GM19043 (cell line): ENCODE results near the gene ALDH6A1.

ENCODE experiments used
- ATAC-seq: cut with Tn5 transposase; IDR thresholded peaks from one replicate; pipeline ENCODE4 v1.9.1; 2021; ENCODE audit warnings: low read depth; ENCODE audit not compliant: unreplicated experiment

Gene ALDH6A1

GRCh38 chr14:74062809-74063150, 21.5 kb downstream of the ALDH6A1 start:
- ATAC-seq: no peak

- ATAC-seq: no peak
These were observed 34.3 kb downstream of the ALDH6A1 start for GRCh38 chr14:74049876-74050495.

- no peak for ATAC-seq
These were observed 36.0 kb downstream of the ALDH6A1 start for GRCh38 chr14:74048281-74048680.

- ATAC-seq: no peak
These were observed 38.7 kb downstream of the ALDH6A1 start for GRCh38 chr14:74045522-74045921.

- no peak for ATAC-seq
These were observed 42.0 kb downstream of the ALDH6A1 start for GRCh38 chr14:74042296-74042695.

GRCh38 chr14:74038020-74038859, 46.0 kb downstream of the ALDH6A1 start:
- no peak for ATAC-seq

GRCh38 chr14:74035556-74035955, 48.7 kb downstream of the ALDH6A1 start:
- no peak for ATAC-seq

- ATAC-seq: no peak
These were observed 49.7 kb downstream of the ALDH6A1 start for GRCh38 chr14:74034572-74034971.

GRCh38 chr14:74029136-74029535, 55.1 kb downstream of the ALDH6A1 start:
- no peak for ATAC-seq

- no peak for ATAC-seq
These were observed 61.9 kb downstream of the ALDH6A1 start for GRCh38 chr14:74022346-74022745.

GRCh38 chr14:74019408-74020137, 64.7 kb downstream of the ALDH6A1 start:
- ATAC-seq: no peak

- peak; percentile 85 for ATAC-seq
These were observed 65.5 kb downstream of the ALDH6A1 start, which contains the start of the genes BBOF1 and ENTPD5 for GRCh38 chr14:74018586-74019407. TSS of gene BBOF1 (plus strand) at chr14:74019349. CDS start at chr14:74019479, 130 bp downstream. TSS of gene ENTPD5 (minus strand) at chr14:74019288. CDS start at chr14:73988102, 31,186 bp downstream.

GRCh38 chr14:74018174-74018585, 66.1 kb downstream of the ALDH6A1 start:
- no peak for ATAC-seq

- no peak for ATAC-seq
These were observed 68.3 kb downstream of the ALDH6A1 start for GRCh38 chr14:74015963-74016362.

- no peak for ATAC-seq
These were observed 69.1 kb downstream of the ALDH6A1 start for GRCh38 chr14:74015176-74015575.

- no peak for ATAC-seq
These were observed 70.0 kb downstream of the ALDH6A1 start for GRCh38 chr14:74014299-74014698.

GRCh38 chr14:74008843-74009499, 75.3 kb downstream of the ALDH6A1 start:
- ATAC-seq: no peak
